Measurements from ENCODE around the gene ATP13A3.

DNA sequence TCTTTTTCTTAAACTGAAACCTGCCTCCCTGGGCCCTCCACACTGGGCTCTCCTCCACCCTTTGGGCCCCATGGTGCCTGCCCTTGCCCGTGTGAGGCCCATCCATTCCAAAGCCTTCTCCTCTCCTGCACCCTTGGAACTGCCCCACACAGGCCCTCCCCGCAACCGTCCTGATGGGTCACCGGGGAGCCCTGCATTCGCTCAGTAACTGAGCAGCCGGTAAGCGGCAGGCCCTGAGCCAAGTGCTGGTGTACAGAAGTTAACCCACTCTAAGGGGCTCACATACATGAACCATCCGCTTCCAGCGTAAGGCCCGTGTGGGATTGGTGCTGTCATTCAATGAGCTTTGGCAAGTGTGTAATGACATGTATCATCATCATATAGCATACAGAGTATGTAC is 111.9 kb downstream of the ATP13A3 start:
- no peak for TF ChIP-seq POLR2A (IDR thresholded peaks at IDR 0.05)
- TF ChIP-seq, protein P1, sequence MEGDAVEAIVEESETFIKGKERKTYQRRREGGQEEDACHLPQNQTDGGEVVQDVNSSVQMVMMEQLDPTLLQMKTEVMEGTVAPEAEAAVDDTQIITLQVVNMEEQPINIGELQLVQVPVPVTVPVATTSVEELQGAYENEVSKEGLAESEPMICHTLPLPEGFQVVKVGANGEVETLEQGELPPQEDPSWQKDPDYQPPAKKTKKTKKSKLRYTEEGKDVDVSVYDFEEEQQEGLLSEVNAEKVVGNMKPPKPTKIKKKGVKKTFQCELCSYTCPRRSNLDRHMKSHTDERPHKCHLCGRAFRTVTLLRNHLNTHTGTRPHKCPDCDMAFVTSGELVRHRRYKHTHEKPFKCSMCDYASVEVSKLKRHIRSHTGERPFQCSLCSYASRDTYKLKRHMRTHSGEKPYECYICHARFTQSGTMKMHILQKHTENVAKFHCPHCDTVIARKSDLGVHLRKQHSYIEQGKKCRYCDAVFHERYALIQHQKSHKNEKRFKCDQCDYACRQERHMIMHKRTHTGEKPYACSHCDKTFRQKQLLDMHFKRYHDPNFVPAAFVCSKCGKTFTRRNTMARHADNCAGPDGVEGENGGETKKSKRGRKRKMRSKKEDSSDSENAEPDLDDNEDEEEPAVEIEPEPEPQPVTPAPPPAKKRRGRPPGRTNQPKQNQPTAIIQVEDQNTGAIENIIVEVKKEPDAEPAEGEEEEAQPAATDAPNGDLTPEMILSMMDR (IDR thresholded peaks at IDR 0.05) = no peak

Measured in heart left ventricle (tissue), 13 donors.